NCI-H446 (cell line): ENCODE results near the gene HOXB4.

ENCODE experiments used
- DNase-seq, 2 experiments: peaks; one replicate each; lab custom pipeline; 2025; lab: John Stamatoyannopoulos, UW

Gene HOXB4

GRCh38 chr17:48559122-48559839, 18.9 kb downstream of the HOXB4 start:
- no peak for DNase-seq

GRCh38 chr17:48558831-48559121, 19.4 kb downstream of the HOXB4 start:
- no peak for DNase-seq

- no peak for DNase-seq
Observed at GRCh38 chr17:48558057-48558830, 19.9 kb downstream of the HOXB4 start.

- no peak for DNase-seq
Observed at GRCh38 chr17:48556576-48557401, 21.4 kb downstream of the HOXB4 start.

- DNase-seq, result no peak
Observed at GRCh38 chr17:48556229-48556575, 21.9 kb downstream of the HOXB4 start.

GRCh38 chr17:48555258-48556228, 22.6 kb downstream of the HOXB4 start:
- peak in 1 of 2 experiments; percentile 64 for DNase-seq

GRCh38 chr17:48554412-48555257, 23.5 kb downstream of the HOXB4 start:
- peak in 1 of 2 experiments; percentile 25 for DNase-seq

GRCh38 chr17:48553826-48554225, 24.3 kb downstream of the HOXB4 start:
- no peak for DNase-seq

GRCh38 chr17:48553190-48553547, 25.0 kb downstream of the HOXB4 start:
- DNase-seq, result no peak

GRCh38 chr17:48552466-48553189, 25.5 kb downstream of the HOXB4 start:
- no peak for DNase-seq

- no peak for DNase-seq
Observed at GRCh38 chr17:48551596-48552465, 26.3 kb downstream of the HOXB4 start.

GRCh38 chr17:48551214-48551555, 27.0 kb downstream of the HOXB4 start:
- DNase-seq, result no peak

- no peak for DNase-seq
Observed at GRCh38 chr17:48550502-48551213, 27.5 kb downstream of the HOXB4 start.

GRCh38 chr17:48549914-48550501, 28.1 kb downstream of the HOXB4 start:
- no peak for DNase-seq

GRCh38 chr17:48549281-48549630, 28.9 kb downstream of the HOXB4 start:
- no peak for DNase-seq

GRCh38 chr17:48548523-48549280, 29.4 kb downstream of the HOXB4 start:
- DNase-seq, result no peak

GRCh38 chr17:48547808-48548522, 30.2 kb downstream of the HOXB4 start:
- DNase-seq, result peak in 1 of 2 experiments; percentile 27
